Loucy (cell line): ENCODE data around the gene ZNF593OS.

Experiments used
- H2AFZ ChIP-seq: fragments of 200-600 bp; sonication (generic); 2 replicates; pipeline ENCODE4 v1.6.0; 2016; ENCODE audit warnings: antibody characterized with exemption, mild to moderate bottlenecking, low read length, moderate library complexity
- H3F3A ChIP-seq: fragments of 200-600 bp; 2 replicates; pipeline ENCODE4 v1.6.0; 2016; ENCODE audit warnings: antibody characterized with exemption, low read depth, mild to moderate bottlenecking
- H3K27me3 ChIP-seq: fragments of 200-600 bp; sonication (generic); 2 replicates; pipeline ENCODE4 v1.6.1; 2014; ENCODE audit warnings: low read length, mild to moderate bottlenecking; ENCODE audit not compliant: insufficient read depth, poor library complexity, severe bottlenecking
- H3K36me3 ChIP-seq: fragments of 200-600 bp; sonication (generic); 2 replicates; pipeline ENCODE4 v1.6.1; 2016; ENCODE audit warnings: low read length; ENCODE audit not compliant: insufficient read depth
- H3K4me1 ChIP-seq: fragments of 200-600 bp; sonication (generic); 2 replicates; pipeline ENCODE4 v1.5.1; 2014; ENCODE audit warnings: low read length, mild to moderate bottlenecking; ENCODE audit not compliant: insufficient read depth, poor library complexity, severe bottlenecking
- H3K4me2 ChIP-seq: fragments of 200-600 bp; sonication (generic); 2 replicates; pipeline ENCODE4 v1.6.0; 2014; ENCODE audit warnings: antibody characterized with exemption, low read length, low read depth, mild to moderate bottlenecking; ENCODE audit not compliant: poor library complexity, severe bottlenecking
- H3K4me3 ChIP-seq: fragments of 200-600 bp; sonication (generic); 2 replicates; pipeline ENCODE4 v1.5.1; 2014; ENCODE audit warnings: low read length, mild to moderate bottlenecking, mixed read lengths; ENCODE audit not compliant: poor library complexity, severe bottlenecking
- H3K79me2 ChIP-seq: fragments of 200-600 bp; sonication (generic); 2 replicates; pipeline ENCODE4 v1.6.1; 2014; ENCODE audit warnings: low read length; ENCODE audit not compliant: insufficient read depth
- H3K9ac ChIP-seq: fragments of 200-600 bp; sonication (generic); 2 replicates; pipeline ENCODE4 v1.6.0; 2014; ENCODE audit warnings: mild to moderate bottlenecking, low read depth, low read length, moderate library complexity; ENCODE audit not compliant: poor library complexity, severe bottlenecking
- H3K9me2 ChIP-seq: fragments of 200-600 bp; sonication (generic); replicated peaks from 2 replicates; pipeline ENCODE4 v1.6.1; 2016; ENCODE audit warnings: low read depth, low read length, mixed read lengths
- H3K9me3 ChIP-seq: fragments of 200-600 bp; sonication (generic); 2 replicates; pipeline ENCODE4 v1.6.1; 2014; ENCODE audit warnings: mild to moderate bottlenecking, antibody characterized with exemption, low read length, low read depth; ENCODE audit not compliant: insufficient read depth
- H4K20me1 ChIP-seq: fragments of 200-600 bp; sonication (generic); 2 replicates; pipeline ENCODE4 v1.6.0; 2014; ENCODE audit warnings: antibody characterized with exemption, low read length, mild to moderate bottlenecking; ENCODE audit not compliant: insufficient read depth, poor library complexity, severe bottlenecking
- CTCF ChIP-seq: fragments of 200-600 bp; sonication (generic); conservative IDR thresholded peaks from 2 replicates; pipeline ENCODE4 v1.5.1; 2014; ENCODE audit warnings: mild to moderate bottlenecking, antibody characterized with exemption, low read length
- EZH2phosphoT487 ChIP-seq: fragments of 200-600 bp; IDR thresholded peaks from 2 replicates; pipeline ENCODE4 v1.6.1; 2018; ENCODE audit warnings: antibody characterized with exemption, mild to moderate bottlenecking, moderate library complexity, borderline replicate concordance

The ZNF593OS gene

GRCh38 chr1:26153966-26154532, 17.6 kb downstream of the ZNF593OS start:
- no peaks in the 10 kb centered on the region for H3K27me3 ChIP-seq

GRCh38 chr1:26148887-26149286, 22.7 kb downstream of the ZNF593OS start:
- Histone ChIP-seq H3K9me3 (no peaks in the 10 kb centered on the region), H3F3A (peaks cover 3% of the 10 kb centered on the region; the same call in 1 of the 2 replicates), H3K4me3 (no peak overlapping the region), H3K36me3 (no peaks in the 10 kb centered on the region), H3K9ac (no peak overlapping the region), H2AFZ (no peak overlapping the region), H3K79me2 (no peaks in the 10 kb centered on the region), H3K9me2 (no peaks in the 10 kb centered on the region), H3K27me3 (no peaks in the 10 kb centered on the region), H3K4me1 (peaks cover 3% of the 10 kb centered on the region), H3K4me2 (no peak overlapping the region), H4K20me1 (no peaks in the 10 kb centered on the region)
- TF ChIP-seq EZH2phosphoT487 (no peak), CTCF (no peak)

More at GRCh38 chr1:26153966-26154532, 17.6 kb downstream of the ZNF593OS start:
- no peaks in the 10 kb centered on the region for H3K9me3 ChIP-seq
- H3K4me1 ChIP-seq, result peaks cover 37% of the 10 kb centered on the region
- no peak overlapping the region for H3K9ac ChIP-seq
- H3K9me2 ChIP-seq, result no peaks in the 10 kb centered on the region
- peaks cover 2% of the 10 kb centered on the region; the same call in 1 of the 2 replicates for H3K79me2 ChIP-seq
- no peaks in the 10 kb centered on the region for H4K20me1 ChIP-seq
- no peak overlapping the region for H3K4me3 ChIP-seq
- H3K4me2 ChIP-seq, result no peak overlapping the region
- no peak for TF ChIP-seq CTCF
- TF ChIP-seq EZH2phosphoT487, result no peak
- no peaks in the 10 kb centered on the region for H3K36me3 ChIP-seq
- no peaks in the 10 kb centered on the region for H3F3A ChIP-seq
- no peak overlapping the region for H2AFZ ChIP-seq

- Histone ChIP-seq H3F3A (peaks cover 3% of the 10 kb centered on the region; the same call in 1 of the 2 replicates), H3K36me3 (no peaks in the 10 kb centered on the region), H3K4me2 (no peak overlapping the region), H4K20me1 (no peaks in the 10 kb centered on the region), H3K9me2 (no peaks in the 10 kb centered on the region), H3K27me3 (no peaks in the 10 kb centered on the region), H2AFZ (no peak overlapping the region), H3K9ac (no peak overlapping the region), H3K79me2 (no peaks in the 10 kb centered on the region), H3K4me3 (no peak overlapping the region), H3K9me3 (no peaks in the 10 kb centered on the region), H3K4me1 (peaks cover 3% of the 10 kb centered on the region)
- TF ChIP-seq EZH2phosphoT487, result no peak
- TF ChIP-seq CTCF, result no peak
These were observed 25.7 kb downstream of the ZNF593OS start for GRCh38 chr1:26145960-26146294.
